NCI-H2081 (cell line): ENCODE results near the gene RAB11FIP5.

Experiments
- DNase-seq, 2 experiments: peaks; one replicate each; lab custom pipeline; 2025; lab: John Stamatoyannopoulos, UW

The RAB11FIP5 gene

DNA sequence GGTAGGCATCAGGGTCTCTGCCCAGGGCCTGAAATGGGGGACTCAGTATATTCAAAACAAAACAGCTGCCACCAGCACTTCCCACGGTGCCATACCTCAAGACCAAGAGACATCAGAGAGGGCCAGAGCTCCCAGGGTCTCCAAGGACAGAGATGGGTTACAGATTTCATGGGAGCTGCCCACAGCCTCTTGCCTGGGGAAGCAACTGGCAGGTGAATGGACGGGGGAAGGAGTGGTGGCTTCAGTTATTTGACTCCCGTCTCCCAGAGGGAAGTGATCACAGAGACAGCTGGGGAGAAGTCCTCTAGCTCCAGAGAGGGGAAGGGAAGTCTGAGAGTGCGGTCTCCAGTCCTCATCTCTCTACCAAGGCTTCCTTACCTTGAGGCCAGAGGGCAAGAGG is 25.4 kb downstream of the RAB11FIP5 start:
- no peak for DNase-seq

DNA sequence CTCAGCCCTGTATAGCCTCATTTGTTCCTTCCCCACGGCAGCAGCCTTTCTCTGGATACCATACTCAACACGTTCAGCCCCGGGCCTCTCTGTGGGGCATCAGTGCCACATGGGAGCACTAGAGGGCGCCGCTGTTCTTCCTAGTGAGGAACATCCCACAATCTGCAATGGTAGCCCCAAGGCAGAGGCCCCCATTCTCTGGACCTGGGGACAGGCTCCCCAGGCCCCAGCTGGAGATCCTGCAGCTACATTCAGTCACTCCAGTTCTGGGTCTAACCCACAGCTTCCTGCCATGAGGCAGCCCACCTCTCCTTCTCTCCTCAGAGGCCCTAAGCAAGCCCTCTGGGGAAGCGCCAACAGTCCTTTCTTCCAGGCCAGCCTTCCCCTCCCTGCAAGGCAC is 27.1 kb downstream of the RAB11FIP5 start:
- DNase-seq: peak; percentile 68 to 71

- no peak for DNase-seq
These were observed 27.8 kb downstream of the RAB11FIP5 start for GRCh38 chr2:73084971-73085370.

DNA sequence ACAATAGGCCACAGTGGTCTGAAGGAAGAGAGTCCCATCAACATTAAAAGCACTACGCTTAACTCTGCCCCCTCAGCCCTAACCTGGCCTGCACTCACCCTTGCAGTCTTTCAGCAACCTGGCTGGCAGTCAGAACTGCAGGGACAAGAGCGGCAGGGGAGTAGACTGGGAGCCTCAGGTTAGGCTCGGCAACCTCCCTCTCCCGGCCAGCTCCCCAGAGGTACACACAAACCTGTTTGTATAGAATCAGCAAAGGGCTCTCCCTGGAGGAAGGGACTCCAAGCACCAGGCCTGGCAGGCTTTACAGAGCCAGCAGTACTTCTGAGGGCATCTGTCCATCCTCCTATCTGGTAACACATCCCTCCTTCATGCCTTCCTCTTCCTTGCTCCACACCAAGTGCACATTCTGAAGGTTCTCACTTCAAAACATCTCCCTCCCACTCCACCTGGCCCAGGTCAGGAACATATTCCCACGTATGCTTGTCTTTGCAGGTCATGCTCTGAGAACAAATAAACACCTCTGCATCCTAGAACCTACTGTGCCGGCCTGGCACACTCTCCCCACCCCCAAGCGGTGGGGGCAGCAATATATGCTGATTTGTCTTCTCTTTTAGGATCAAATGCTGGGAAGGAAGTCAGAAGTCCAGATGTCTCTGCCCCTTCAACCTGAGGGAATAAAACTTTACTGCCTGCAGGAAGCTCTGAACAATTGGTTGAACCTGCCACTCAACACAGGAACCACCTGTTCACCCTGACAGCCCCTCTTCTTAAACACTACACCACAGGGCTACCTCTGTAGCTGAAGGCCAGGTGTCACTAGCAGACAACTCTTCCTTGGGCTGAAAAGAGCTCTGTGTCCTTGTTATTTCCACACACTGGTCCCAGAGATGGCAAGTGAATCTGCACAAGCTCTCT is 28.6 kb downstream of the RAB11FIP5 start:
- no peak for DNase-seq

DNA sequence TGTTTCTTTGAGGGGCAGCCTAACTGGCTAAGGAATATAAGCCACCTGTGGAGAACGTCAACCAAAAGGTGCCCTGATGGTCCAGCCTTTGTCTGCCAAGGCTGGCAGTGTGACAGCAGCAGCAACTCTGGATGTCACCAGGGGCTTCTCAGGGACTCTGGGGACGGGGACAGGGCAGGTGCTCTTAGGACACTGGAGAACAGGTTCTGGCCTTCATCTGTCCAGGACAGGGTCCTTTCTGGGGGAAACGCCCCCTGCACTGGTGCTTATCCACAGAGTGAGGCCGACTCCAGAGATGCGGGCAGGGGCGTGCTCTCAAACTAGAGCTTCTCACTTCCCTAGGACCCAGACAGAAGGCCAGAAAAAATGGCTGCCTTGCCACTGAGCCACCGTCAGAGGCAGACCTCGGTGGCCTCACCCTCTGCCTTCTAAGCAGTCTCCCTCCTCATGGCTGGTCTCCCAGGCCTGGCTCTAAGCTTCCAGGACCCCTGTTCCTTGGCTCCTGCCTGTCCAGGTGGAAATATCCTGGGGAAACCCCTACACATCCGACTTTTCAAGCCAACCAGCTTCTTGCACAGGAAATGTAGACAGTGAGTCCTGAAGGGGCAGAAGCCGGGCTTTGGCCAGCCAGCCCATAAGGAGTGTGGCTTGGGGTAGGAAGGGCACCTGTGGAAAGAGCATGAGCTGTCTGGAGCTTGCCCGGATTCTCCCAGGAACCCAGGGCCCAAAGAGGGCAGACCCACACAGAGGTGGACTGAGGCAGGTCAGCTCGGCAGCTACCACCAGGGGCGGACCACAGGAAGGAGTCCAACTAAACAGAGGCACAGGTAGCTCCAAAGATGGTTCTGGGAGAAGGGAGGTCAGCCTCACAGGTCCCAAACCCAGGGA is 30.0 kb downstream of the RAB11FIP5 start:
- DNase-seq: no peak

- DNase-seq: no peak
These were observed 31.5 kb downstream of the RAB11FIP5 start for GRCh38 chr2:73081181-73081671.

GRCh38 chr2:73080321-73081131 is 32.2 kb downstream of the RAB11FIP5 start:
- DNase-seq: no peak

- no peak for DNase-seq
These were observed 33.1 kb downstream of the RAB11FIP5 start for GRCh38 chr2:73079636-73080035.

DNA sequence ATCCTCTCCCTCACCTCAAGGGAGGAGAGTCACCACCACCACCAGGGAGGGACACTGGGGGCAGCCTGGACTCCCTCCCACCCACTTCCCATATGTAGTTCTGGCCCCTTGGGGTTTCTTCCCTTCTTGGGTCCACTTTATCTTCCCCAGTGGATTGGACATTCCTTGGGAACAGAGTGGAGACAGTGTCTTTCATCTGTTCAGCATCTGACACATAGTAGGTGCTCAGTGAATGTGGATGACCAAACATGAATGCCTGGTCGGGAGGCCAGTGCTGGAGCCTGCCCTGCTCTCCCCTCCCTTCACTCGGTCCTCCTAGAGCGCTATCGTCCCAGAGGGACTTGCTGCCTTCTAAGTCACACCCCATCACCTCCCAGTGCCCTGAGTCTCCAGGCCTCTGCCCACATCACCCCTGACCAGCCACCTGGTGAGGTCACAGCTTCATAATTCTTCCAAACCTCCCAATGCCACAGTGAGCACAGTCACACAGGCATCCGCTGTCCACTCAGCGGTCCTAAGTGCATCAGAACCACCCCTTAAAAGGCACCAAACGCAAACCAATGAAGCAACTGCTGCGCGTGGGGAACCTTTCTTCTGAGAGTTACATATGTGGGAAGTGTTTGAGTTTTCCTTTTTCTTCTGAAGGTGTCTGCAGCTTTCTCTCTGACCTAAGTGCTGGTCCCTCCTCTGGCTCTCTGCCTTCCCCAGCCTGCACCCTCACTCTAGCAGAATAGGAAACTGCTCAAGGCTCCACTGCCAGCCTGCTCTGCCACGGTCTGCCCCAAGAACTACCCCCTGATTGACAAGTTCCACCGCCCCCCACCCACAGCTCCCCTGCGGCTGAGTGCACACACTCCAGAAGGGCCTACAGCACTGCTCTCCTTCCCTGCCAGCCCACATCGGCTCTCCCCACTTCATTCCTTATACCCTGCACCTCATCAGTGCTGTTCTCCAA is 34.0 kb downstream of the RAB11FIP5 start:
- no peak for DNase-seq

- DNase-seq: no peak
These were observed 35.3 kb downstream of the RAB11FIP5 start for GRCh38 chr2:73077424-73077795.

- no peak for DNase-seq
These were observed 35.9 kb downstream of the RAB11FIP5 start for GRCh38 chr2:73076701-73077423.

DNA sequence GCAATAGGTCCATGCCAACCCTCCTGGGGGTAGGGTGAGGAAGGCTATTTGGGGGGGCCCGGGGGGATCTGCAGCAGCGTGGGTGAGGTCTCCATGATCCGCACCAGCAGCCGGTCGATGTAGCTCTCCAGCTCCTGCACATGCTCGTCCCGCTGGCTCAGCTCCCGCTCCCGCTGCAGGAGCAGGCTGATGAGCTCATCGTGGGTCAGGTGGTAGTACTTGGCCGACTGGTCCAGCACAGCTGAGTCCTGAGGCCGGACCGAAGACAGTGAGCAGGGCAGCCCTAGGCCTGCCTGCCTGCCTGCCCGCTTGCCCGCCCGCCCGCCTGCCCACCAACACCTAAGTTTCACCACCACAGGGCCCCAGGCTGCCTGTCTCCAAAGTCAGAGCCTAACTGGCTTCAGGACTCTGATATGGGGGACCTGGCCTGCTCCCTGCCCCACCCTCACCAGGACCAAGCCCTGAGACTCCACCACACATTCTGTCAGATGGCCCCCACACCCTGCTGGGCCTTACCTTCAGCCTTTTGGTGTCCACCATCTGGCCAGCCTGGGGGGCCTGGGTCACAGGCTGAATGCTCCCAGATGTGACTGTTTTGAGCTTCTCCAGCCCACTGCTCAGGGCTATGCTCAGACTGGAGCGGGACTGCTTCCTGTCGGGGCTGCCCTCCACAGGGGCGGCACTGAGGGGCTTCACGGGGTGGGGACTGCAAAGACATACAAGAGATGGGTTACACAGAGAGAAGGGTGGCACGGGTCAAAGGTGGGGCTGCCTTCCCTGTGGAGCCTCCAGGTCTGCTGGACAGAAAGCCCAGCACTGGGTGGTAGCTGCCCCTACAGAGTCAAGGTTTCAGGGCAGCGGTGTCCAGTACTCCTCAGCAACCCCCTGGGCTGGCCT is 37.0 kb downstream of the RAB11FIP5 start:
- DNase-seq: no peak

- no peak for DNase-seq
These were observed 38.4 kb downstream of the RAB11FIP5 start for GRCh38 chr2:73074110-73075069.

- DNase-seq: no peak
These were observed 40.3 kb downstream of the RAB11FIP5 start for GRCh38 chr2:73072416-73072815.

GRCh38 chr2:73072129-73072395 is 40.7 kb downstream of the RAB11FIP5 start:
- no peak for DNase-seq

GRCh38 chr2:73071360-73072128 is 41.2 kb downstream of the RAB11FIP5 start, which contains the start of gene SFXN5:
TSS of gene SFXN5 (minus strand) at chr2:73071712. CDS start at chr2:73071705, 7 bp downstream.
- DNase-seq: peak; percentile 92 to 95
